ENCODE measurements around the gene LMO3.

DNA sequence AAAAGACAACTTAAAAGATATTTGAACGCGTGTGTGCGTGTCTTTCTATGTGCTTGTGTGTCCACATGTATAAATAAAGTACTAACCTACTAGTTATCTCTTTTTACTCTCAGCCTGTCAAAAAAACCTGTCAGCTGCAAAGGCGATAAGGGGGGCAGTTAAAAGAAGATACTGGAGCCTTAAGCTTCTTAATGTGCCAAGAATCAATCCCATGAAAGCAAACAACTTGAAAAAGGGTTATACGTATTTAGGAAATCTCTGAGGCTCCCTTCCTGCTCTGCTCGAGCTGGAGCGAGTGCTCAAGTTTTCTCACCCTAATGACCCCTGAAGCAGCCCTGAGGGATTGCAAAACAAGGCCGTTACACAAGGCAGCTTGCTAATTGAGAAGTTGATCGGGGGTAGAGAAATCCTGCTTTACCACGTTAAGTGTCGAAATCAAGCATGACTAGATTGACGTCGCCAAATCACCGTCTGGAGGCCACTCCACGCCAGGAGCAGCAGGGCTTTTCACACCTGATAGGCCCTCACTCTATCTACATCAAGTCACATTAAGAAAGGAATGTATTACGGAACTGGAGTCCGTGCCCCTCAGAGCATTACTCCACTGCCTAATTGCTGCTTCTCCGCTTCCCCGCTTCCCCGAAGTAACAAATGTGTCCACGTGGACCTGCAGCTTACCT is 32.4 kb downstream of the LMO3 start:
- TF ChIP-seq, protein P1, sequence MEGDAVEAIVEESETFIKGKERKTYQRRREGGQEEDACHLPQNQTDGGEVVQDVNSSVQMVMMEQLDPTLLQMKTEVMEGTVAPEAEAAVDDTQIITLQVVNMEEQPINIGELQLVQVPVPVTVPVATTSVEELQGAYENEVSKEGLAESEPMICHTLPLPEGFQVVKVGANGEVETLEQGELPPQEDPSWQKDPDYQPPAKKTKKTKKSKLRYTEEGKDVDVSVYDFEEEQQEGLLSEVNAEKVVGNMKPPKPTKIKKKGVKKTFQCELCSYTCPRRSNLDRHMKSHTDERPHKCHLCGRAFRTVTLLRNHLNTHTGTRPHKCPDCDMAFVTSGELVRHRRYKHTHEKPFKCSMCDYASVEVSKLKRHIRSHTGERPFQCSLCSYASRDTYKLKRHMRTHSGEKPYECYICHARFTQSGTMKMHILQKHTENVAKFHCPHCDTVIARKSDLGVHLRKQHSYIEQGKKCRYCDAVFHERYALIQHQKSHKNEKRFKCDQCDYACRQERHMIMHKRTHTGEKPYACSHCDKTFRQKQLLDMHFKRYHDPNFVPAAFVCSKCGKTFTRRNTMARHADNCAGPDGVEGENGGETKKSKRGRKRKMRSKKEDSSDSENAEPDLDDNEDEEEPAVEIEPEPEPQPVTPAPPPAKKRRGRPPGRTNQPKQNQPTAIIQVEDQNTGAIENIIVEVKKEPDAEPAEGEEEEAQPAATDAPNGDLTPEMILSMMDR (conservative IDR thresholded peaks at IDR 0.05), result no peak
- no peak for TF ChIP-seq EZH2 (IDR thresholded peaks at IDR 0.05; ENCODE audit: low read depth)
